Measurements from ENCODE around the gene GSTA2.

- TF ChIP-seq CTCF (conservative IDR thresholded peaks at IDR 0.05; ENCODE audit: low read length) (peak; percentile 92), EZH2phosphoT487 (IDR thresholded peaks at IDR 0.05; ENCODE audit: borderline replicate concordance, low read depth, low read length) (no peak)
Observed at GRCh38 chr6:52724406-52725121, 38.7 kb downstream of the GSTA2 start.

All from OCI-LY7 (cell line).